ENCODE results near the gene USP21. TPM values are rescaled to one million over a fixed set of nuclear protein-coding genes. Genes with fewer than 3 reads are reported as not detected.
A peak's percentile ranks its signal among the peaks of the same experiment; 100 is the strongest.

USP21 gene
- total RNA-seq, 6 donors from 2014 or later, result 14.1 to 48.2 (median 21.8) TPM

DNA sequence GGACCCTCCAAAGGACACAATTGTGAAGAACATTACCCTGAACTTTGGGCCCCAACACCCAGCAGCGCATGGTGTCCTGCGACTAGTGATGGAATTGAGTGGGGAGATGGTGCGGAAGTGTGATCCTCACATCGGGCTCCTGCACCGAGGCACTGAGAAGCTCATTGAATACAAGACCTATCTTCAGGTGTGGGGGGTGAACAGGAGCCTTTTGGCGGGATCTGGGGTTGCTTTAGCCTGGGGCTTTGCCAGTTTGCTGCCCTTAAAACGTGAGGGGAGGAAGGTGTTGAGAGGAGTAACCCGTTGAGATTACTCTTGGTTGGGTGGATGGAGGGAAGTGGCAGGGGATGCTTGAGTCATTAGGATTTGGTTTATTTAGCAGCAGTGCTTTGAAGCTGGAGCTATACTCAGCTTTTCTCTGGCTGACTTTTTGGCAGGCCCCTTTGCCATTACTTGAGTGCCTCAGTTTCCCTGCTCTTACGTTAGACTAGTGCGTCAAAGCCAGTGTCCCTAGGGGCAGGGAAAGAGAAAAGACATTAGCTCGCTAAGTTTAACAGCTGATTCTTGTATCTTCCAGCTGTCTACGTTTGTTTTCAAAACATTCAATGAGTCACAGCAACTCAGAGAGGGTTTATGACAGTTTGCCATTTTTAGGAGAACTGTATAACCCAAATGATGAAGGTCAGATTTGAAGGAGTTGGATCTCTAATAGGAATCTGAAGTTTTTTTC lies 47.3 kb downstream of the USP21 start:
- WGBS, 2 donors, result 78 to 83% methylated on average over 12 of the region's 12 CpGs
- Histone ChIP-seq H3K27me3 (no peaks in the 10 kb centered on the region), H3K9me3 (no peaks in the 10 kb centered on the region), H3K4me1 (peaks cover 41 to 57% (median 51%) of the 10 kb centered on the region in 4 donors), H3K36me3 (peaks cover 26 to 73% (median 52%) of the 10 kb centered on the region in 4 donors), H3K27ac (peak overlapping the region; percentile 64 to 97 (median 84)), H3K4me3 (no peak overlapping the region)
- no peak for ATAC-seq (ENCODE audit: low FRiP score in 2 of 2)
- DNase-seq, result no peak
- TF ChIP-seq, protein P1, sequence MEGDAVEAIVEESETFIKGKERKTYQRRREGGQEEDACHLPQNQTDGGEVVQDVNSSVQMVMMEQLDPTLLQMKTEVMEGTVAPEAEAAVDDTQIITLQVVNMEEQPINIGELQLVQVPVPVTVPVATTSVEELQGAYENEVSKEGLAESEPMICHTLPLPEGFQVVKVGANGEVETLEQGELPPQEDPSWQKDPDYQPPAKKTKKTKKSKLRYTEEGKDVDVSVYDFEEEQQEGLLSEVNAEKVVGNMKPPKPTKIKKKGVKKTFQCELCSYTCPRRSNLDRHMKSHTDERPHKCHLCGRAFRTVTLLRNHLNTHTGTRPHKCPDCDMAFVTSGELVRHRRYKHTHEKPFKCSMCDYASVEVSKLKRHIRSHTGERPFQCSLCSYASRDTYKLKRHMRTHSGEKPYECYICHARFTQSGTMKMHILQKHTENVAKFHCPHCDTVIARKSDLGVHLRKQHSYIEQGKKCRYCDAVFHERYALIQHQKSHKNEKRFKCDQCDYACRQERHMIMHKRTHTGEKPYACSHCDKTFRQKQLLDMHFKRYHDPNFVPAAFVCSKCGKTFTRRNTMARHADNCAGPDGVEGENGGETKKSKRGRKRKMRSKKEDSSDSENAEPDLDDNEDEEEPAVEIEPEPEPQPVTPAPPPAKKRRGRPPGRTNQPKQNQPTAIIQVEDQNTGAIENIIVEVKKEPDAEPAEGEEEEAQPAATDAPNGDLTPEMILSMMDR (IDR thresholded peaks at IDR 0.05), result no peak
- TF ChIP-seq POLR2A (IDR thresholded peaks at IDR 0.05) (no peak), POLR2AphosphoS5 (IDR thresholded peaks at IDR 0.05) (no peak), EP300 (IDR thresholded peaks at IDR 0.05) (no peak)

DNA sequence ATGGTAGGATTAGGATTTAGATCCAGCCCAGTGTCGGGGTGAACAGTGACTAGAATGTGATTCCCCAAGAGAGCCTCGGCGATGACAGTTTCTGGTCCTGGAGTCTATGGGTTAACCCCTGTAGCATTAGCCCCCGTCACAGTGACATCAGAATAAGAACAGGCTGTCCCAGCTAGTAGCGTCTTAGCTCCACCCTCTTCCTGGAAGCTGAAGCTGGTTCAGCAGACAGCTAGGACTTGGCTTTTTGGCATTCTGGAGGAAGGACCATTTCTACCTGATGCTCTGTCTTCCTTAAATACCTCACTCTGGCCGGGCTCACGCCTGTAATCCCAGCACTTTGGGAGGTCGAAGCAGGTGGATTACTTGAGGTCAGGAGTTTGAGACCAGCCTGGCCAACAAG lies 47.9 kb downstream of the USP21 start:
- Histone ChIP-seq H3K36me3 (peaks cover 32 to 79% (median 58%) of the 10 kb centered on the region in 4 donors), H3K27ac (peak overlapping the region; percentile 64 to 97 (median 84)), H3K4me1 (peaks cover 38 to 54% (median 47%) of the 10 kb centered on the region in 4 donors), H3K27me3 (no peaks in the 10 kb centered on the region), H3K9me3 (no peaks in the 10 kb centered on the region), H3K4me3 (no peak overlapping the region)
- TF ChIP-seq, protein P1 (IDR thresholded peaks at IDR 0.05), result no peak
- TF ChIP-seq POLR2AphosphoS5 (IDR thresholded peaks at IDR 0.05) (peak; percentile 85 to 94), POLR2A (IDR thresholded peaks at IDR 0.05) (peak in 2 of 4 donors; percentile 55 to 57), EP300 (IDR thresholded peaks at IDR 0.05) (peak; percentile 92 to 99 (median 97))
- DNase-seq, result peak in 1 of 2 donors; percentile 56
- peak; percentile 47 to 72 for ATAC-seq (ENCODE audit: low FRiP score in 2 of 2)
- 81 to 83% methylated on average over 7 to 8 of the region's 8 CpGs for WGBS, 2 donors

DNA sequence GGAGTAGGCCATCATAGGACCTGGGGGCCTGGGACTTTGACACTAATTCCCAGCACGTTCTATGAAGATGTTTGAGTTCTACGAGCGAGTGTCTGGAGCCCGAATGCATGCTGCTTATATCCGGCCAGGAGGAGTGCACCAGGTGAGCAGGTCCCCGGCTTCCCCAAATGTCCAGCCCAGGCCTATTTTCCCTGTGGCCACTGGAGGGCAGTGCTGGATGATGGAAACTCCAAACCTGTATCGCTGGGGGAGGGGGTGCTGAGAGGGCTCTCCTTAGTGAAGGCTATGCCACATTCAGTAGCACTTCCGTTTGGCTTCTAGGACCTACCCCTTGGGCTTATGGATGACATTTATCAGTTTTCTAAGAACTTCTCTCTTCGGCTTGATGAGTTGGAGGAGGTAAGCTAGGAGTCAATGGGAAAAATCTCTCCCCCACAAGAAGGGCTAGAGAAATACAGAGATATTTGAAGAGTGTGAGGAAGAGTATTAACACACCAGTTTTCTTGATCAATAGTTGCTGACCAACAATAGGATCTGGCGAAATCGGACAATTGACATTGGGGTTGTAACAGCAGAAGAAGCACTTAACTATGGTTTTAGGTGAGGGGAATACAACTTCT lies 50.6 kb downstream of the USP21 start:
- H3K4me1 ChIP-seq, result peaks cover 25 to 39% (median 29%) of the 10 kb centered on the region in 4 donors
- H3K4me3 ChIP-seq, result no peak overlapping the region
- ATAC-seq (ENCODE audit: low FRiP score in 2 of 2) (peak; percentile 89), DNase-seq (peak in 1 of 2 donors; percentile 87)
- WGBS, 2 donors, result 38% methylated on average over 11 of the region's 11 CpGs
- H3K27me3 ChIP-seq, result no peaks in the 10 kb centered on the region
- TF ChIP-seq, protein P1 (IDR thresholded peaks at IDR 0.05), result peak; percentile 82 to 96 (median 90)
- TF ChIP-seq POLR2A (IDR thresholded peaks at IDR 0.05) (no peak), EP300 (IDR thresholded peaks at IDR 0.05) (no peak), POLR2AphosphoS5 (IDR thresholded peaks at IDR 0.05) (peak in 1 of 2 donors; percentile 45)
- peaks cover 49 to 90% (median 81%) of the 10 kb centered on the region in 4 donors for H3K36me3 ChIP-seq
- no peaks in the 10 kb centered on the region for H3K9me3 ChIP-seq
- H3K27ac ChIP-seq, result peak overlapping the region in 2 of 4 donors; percentile 76 to 83

DNA sequence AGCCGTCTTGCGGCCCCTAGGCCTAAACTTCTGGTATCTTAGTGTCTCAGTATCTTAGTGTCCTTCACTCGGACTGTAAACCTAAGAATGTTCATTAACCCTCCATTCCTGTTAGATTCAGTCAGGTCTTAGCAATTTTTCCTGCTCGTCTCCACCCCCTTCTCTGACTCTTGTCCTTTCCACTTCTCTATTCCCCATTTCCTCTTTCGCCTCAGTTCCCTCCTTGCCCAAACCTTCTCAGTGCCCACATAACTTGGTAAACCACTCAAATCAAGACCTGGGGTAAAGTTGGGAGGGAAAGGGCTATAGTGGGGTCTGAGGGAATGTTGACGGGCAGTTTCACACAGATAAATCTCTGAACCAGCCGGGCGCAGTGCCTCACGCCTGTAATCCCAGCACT lies 55.1 kb downstream of the USP21 start:
- ATAC-seq (ENCODE audit: low FRiP score in 2 of 2) (peak in 1 of 2 donors; percentile 52), DNase-seq (no peak)
- 79 to 83% methylated on average over 9 of the region's 9 CpGs for WGBS, 2 donors
- TF ChIP-seq POLR2AphosphoS5 (IDR thresholded peaks at IDR 0.05), result peak in 1 of 2 donors; percentile 11
- no peak for TF ChIP-seq POLR2A (IDR thresholded peaks at IDR 0.05)
- Histone ChIP-seq H3K9me3 (no peaks in the 10 kb centered on the region), H3K4me1 (peaks cover 5 to 21% (median 12%) of the 10 kb centered on the region in 4 donors), H3K4me3 (peak overlapping the region in 2 of 4 donors; percentile 41 to 50), H3K27me3 (no peaks in the 10 kb centered on the region), H3K36me3 (peaks cover 38 to 60% (median 52%) of the 10 kb centered on the region in 4 donors), H3K27ac (peak overlapping the region; percentile 88 to 95 (median 92))

DNA sequence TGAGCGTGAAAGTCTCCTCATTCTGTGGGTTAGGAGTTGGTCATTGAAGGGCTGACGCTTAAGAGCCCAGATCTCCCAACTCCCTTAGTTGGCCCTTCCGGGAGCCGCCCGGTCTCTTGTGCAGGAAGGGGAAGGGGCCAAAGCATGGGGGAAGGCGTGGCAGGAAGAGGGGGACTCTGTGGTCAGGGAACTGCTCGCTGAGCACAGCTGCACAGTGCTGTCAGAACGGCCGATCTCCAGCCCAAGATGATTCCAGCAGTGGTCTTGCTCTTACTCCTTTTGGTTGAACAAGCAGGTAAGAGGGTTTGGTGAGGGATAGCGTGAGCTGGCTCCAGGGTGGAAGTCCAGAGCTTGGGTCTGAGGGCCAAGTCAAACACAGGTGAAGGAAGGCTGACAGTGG lies 55.8 kb downstream of the USP21 start, which contains the start of gene FCER1G:
Gene FCER1G (plus strand): TSS at position 220 of the 400 bp plus-strand sequence. CDS start 27 bp downstream, at position 247.
- 65 to 67% methylated on average over 10 of the region's 10 CpGs for WGBS, 2 donors
- Histone ChIP-seq H3K4me3 (peak within 1 kb of the TSS in 3 of 4 donors; percentile 34 to 50 (median 41)), H3K36me3 (peaks cover 36 to 53% (median 46%) of the 10 kb centered on the region in 4 donors), H3K27me3 (no peaks in the 10 kb centered on the region), H3K9me3 (no peaks in the 10 kb centered on the region), H3K27ac (peak within 1 kb of the TSS; percentile 88 to 95 (median 92)), H3K4me1 (peaks cover 5 to 14% (median 7%) of the 10 kb centered on the region in 4 donors)
- TF ChIP-seq POLR2A (IDR thresholded peaks at IDR 0.05) (peak in 2 of 4 donors; percentile 61 to 92), POLR2AphosphoS5 (IDR thresholded peaks at IDR 0.05) (peak; percentile 61 to 70), EP300 (IDR thresholded peaks at IDR 0.05) (no peak)
- TF ChIP-seq, protein P1 (IDR thresholded peaks at IDR 0.05), result no peak
- ATAC-seq (ENCODE audit: low FRiP score in 2 of 2) (peak; percentile 60 to 77), DNase-seq (peak in 1 of 2 donors; percentile 77)
